ENCODE measurements around the gene LRRC3. TPM values are rescaled to one million over a fixed set of nuclear protein-coding genes. Genes with fewer than 3 reads are reported as not detected.

LRRC3 gene
- total RNA-seq, 2 donors from 2014 or later: 1.6 to 7.1 TPM

GRCh38 chr21:44456214-44456914 is 1.1 kb downstream of the LRRC3 start:
- intact Hi-C loops (cut with DNase I): no loop called here
- 73% methylated on average over 35 of the region's 35 CpGs for WGBS
- peak overlapping the region; percentile 62 to 79 for H3K4me3 ChIP-seq
- no peaks in the 10 kb centered on the region for H3K9me3 ChIP-seq
- TF ChIP-seq CTCF (IDR thresholded peaks at IDR 0.05) (no peak), POLR2A (IDR thresholded peaks at IDR 0.05) (no peak), POLR2AphosphoS5 (IDR thresholded peaks at IDR 0.05) (no peak)
- H3K4me1 ChIP-seq (replicated peaks): no peaks in the 10 kb centered on the region
- H3K36me3 ChIP-seq: no peaks in the 10 kb centered on the region
- no peak overlapping the region for H3K27ac ChIP-seq
- H3K27me3 ChIP-seq (replicated peaks; ENCODE audit: insufficient read depth): no peaks in the 10 kb centered on the region
- DNase-seq (ENCODE audit: low spot score): no peak

GRCh38 chr21:44456915-44457736 is 1.8 kb downstream of the LRRC3 start:
- DNase-seq (ENCODE audit: low spot score): no peak
- TF ChIP-seq CTCF (IDR thresholded peaks at IDR 0.05) (no peak), POLR2AphosphoS5 (IDR thresholded peaks at IDR 0.05) (no peak), POLR2A (IDR thresholded peaks at IDR 0.05) (no peak)
- WGBS: 96% methylated on average over 41 of the region's 44 CpGs
- no peak overlapping the region for H3K27ac ChIP-seq
- no peak overlapping the region for H3K4me3 ChIP-seq
- intact Hi-C loops (cut with DNase I): no loop called here
- H3K4me1 ChIP-seq (replicated peaks): no peaks in the 10 kb centered on the region
- no peaks in the 10 kb centered on the region for H3K27me3 ChIP-seq (replicated peaks; ENCODE audit: insufficient read depth)
- no peaks in the 10 kb centered on the region for H3K9me3 ChIP-seq
- H3K36me3 ChIP-seq: no peaks in the 10 kb centered on the region

GRCh38 chr21:44458971-44459711 is 3.8 kb downstream of the LRRC3 start:
- Histone ChIP-seq H3K36me3 (no peaks in the 10 kb centered on the region), H3K27ac (no peak overlapping the region), H3K4me3 (no peak overlapping the region), H3K27me3 (replicated peaks; ENCODE audit: insufficient read depth) (no peaks in the 10 kb centered on the region), H3K9me3 (no peaks in the 10 kb centered on the region), H3K4me1 (replicated peaks) (no peaks in the 10 kb centered on the region)
- WGBS: 89% methylated on average over 19 of the region's 19 CpGs
- TF ChIP-seq POLR2A (IDR thresholded peaks at IDR 0.05): no peak
- TF ChIP-seq CTCF (IDR thresholded peaks at IDR 0.05): no peak
- TF ChIP-seq POLR2AphosphoS5 (IDR thresholded peaks at IDR 0.05): no peak
- DNase-seq (ENCODE audit: low spot score): no peak
- intact Hi-C loops (cut with DNase I): no loop called here

- intact Hi-C loops (cut with DNase I): no loop called here
- DNase-seq (ENCODE audit: low spot score): no peak
These were observed 4.6 kb downstream of the LRRC3 start for GRCh38 chr21:44459712-44460440.

More at GRCh38 chr21:44459712-44460440, 4.6 kb downstream of the LRRC3 start:
- Histone ChIP-seq H3K4me1 (replicated peaks) (no peaks in the 10 kb centered on the region), H3K9me3 (no peaks in the 10 kb centered on the region), H3K27me3 (replicated peaks; ENCODE audit: insufficient read depth) (no peaks in the 10 kb centered on the region), H3K36me3 (no peaks in the 10 kb centered on the region), H3K4me3 (no peak overlapping the region), H3K27ac (no peak overlapping the region)
- 88% methylated on average over 14 of the region's 14 CpGs for WGBS
- no peak for TF ChIP-seq POLR2AphosphoS5 (IDR thresholded peaks at IDR 0.05)
- TF ChIP-seq POLR2A (IDR thresholded peaks at IDR 0.05): no peak
- TF ChIP-seq CTCF (IDR thresholded peaks at IDR 0.05): no peak

All from prostate gland (tissue), 2 donors.